GM19468 (cell line): Measurements from ENCODE around the gene NDUFA8.

ENCODE experiments used
- ATAC-seq: cut with Tn5 transposase; IDR thresholded peaks from one replicate; pipeline ENCODE4 v1.9.1; 2021; ENCODE audit warnings: mild to moderate bottlenecking, moderate library complexity, moderate number of reproducible peaks; ENCODE audit not compliant: unreplicated experiment; ENCODE audit errors: extremely low read depth

NDUFA8 gene

DNA sequence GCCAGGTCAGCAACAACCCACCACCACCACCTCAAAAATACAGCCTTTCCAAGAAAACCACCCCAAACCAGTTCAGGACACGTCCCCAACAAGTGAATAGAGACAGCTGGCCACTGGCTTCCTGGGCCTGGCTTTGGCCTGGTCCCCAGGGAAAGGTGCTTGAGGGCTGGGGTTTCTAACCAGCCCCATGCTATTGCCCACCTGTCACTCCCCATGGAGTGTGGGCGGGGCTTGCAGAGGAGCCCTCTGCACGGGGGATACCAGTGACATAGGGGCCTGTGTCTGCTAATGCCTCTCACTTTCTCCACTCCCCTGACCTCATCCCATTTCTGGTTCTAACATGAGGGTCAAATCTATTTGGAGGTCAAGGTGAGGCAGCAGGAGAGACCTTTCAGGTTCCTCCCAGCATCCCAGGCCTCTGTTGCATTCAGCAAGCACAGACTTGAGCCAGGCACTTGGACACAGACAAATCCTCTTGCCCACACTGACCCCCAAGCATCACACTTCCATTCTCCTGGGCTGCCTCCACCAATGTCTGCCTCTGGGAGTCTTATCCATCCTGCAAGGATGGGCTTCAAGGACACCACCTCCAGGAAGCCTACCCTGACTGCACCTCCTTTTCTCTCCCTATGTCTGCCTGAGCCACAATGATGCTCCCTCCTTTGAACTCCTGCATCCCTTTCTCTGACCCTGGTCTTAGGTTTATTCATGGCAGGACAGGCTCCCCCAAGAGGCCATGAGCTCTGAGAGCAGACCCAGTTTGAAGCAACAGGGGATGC lies 50.4 kb downstream of the NDUFA8 start:
- ATAC-seq: no peak

DNA sequence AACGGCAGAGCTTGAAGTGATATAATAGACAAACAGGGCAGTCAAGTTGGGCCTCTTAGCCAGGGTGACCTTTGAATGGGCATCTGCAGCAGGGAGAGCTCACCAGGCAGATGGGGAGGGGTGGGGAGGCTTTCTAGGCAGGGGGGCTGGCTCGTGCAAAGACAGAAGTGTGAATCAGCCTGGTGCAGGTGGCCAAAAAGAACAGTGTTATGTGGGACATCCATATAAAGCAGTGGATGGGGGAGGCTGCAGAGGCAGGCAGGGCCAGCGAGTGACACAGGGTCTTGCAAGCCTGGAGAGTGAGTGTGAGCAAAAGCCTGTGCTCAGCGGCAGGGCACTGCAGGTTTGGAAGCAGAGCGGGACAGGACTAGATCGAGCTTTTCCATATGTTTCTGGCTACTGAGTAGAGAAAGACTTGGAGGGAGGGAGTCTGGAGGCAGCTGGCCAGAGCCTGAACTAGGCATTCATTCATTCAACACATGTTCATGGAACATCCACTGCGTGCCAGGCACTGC lies 52.2 kb downstream of the NDUFA8 start:
- no peak for ATAC-seq

DNA sequence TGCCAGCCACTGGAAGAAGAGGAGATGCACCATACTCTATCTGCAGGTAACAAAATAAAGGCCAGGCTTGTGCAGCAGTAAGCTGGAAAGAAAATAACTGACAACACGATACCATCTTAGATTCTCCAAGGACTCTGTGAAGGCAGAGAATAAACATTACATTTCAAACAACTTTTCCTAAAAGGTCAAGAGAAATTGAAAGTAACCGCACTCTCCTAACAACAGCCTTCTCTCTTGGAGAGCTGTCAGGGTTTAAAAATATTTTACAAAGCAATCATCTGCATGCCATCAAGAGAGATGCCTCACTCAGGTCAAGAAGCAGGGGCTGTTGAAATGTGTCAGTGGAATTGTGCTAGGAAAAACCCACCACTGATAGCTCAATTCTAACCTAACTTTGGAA lies 53.0 kb downstream of the NDUFA8 start:
- ATAC-seq: no peak

- no peak for ATAC-seq
Observed at GRCh38 chr9:122103985-122104384, 55.6 kb downstream of the NDUFA8 start.

DNA sequence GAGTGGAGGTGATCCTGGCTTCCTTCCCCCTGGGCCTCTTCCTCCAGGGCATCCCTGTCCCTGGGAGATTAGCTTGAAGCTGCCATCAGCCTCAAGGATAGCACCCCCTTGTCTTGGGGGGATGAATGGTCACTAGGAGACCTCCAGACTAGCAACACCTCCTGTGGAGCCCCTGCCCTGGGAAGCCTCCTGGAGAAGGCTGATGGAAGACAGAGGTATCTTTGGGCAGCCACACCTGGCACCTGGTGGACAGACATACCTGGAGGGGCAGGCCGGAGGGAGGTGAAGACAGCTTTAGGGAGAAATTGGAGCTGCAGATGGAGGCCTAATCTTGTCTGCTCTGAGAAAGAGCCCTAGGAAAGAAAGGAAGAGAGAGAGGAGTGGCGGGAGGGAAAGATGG lies 57.4 kb downstream of the NDUFA8 start:
- no peak for ATAC-seq

- ATAC-seq: no peak
Observed at GRCh38 chr9:122100756-122101155, 58.8 kb downstream of the NDUFA8 start.

- ATAC-seq: no peak
Observed at GRCh38 chr9:122099271-122099869, 60.2 kb downstream of the NDUFA8 start.

GRCh38 chr9:122097679-122098315 lies 61.8 kb downstream of the NDUFA8 start:
- no peak for ATAC-seq

GRCh38 chr9:122096620-122097415 lies 62.8 kb downstream of the NDUFA8 start:
- no peak for ATAC-seq

- no peak for ATAC-seq
Observed at GRCh38 chr9:122095010-122095767, 64.4 kb downstream of the NDUFA8 start.
